HG03442 (cell line): ENCODE data around the gene FAM20B.
"Not testable (repeated sequence)": the region's sequence is repeated elsewhere in the genome, so short reads cannot be mapped to it uniquely, and the experiment has no call there.

Experiments used
- ATAC-seq: cut with Tn5 transposase; IDR thresholded peaks from one replicate; pipeline ENCODE4 v1.9.1; 2021; ENCODE audit warnings: mild to moderate bottlenecking, moderate library complexity; ENCODE audit not compliant: unreplicated experiment

The FAM20B gene

GRCh38 chr1:179023946-179024650 is 1.6 kb upstream of the FAM20B start:
- ATAC-seq = no peak

GRCh38 chr1:179025975-179026812 is 500 bp downstream of the FAM20B start:
- peak; percentile 70 for ATAC-seq

DNA sequence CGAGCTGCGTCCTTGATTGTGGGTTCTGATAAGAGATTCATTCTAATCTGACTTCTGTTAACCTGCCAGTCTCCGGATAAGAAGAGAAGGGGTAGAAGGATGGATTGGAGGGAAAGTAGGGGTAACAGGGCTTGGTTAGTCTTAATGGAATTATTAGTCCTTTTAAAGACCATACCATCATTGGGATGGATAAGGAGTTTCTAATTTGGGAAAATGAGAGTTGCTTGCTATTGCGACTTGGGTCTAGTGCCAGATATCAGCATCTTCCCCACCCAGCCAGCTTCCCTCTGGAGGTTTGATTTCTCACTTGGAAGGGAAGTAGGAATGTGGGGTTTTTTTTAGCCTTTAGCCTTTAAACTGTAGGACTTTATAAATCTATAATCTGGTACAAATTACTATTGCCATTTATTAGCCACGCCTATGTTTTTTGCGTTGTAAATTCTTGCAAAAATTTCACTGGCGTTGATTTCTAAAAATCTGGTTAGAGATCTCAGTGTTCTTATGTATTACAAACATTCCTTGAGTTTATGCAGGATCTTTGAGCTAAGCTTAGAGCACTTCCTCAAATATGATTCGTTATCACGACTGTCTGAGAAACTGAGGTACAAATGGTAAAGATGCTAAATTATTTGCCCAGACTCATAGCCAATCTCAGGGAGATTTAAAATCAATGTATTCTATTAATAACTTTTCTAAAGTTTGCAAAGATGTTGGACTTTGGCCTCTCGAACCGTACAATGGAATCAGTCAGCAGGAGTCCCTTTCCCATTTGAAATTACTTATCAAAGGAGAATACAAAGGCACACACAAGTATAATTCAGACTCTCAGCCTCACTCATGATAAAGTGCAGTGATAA is 1.3 kb downstream of the FAM20B start:
- no peak for ATAC-seq

DNA sequence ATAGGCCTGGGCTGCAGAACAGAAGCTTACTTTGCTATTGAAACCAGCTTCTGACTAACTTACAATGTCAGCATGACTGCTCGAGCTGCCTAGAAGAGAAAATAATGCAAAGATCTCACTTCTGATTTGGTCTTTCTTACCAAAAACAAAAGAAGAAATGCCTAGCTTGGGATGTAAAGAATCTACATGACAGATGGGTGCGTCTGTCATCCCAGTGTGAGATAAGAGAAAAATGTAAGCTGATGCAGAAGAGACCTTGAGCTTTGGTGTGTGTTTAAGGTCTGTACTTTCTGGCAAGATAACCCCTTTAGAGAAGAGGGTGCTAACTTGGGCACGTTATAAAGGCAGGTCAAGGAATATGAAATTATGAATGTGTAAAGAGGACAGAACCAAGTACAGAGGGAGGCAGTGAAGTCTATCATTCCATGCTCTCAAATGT is 3.6 kb downstream of the FAM20B start:
- ATAC-seq = no peak

- ATAC-seq = no peak
Observed at GRCh38 chr1:179030130-179030529, 4.4 kb downstream of the FAM20B start.

DNA sequence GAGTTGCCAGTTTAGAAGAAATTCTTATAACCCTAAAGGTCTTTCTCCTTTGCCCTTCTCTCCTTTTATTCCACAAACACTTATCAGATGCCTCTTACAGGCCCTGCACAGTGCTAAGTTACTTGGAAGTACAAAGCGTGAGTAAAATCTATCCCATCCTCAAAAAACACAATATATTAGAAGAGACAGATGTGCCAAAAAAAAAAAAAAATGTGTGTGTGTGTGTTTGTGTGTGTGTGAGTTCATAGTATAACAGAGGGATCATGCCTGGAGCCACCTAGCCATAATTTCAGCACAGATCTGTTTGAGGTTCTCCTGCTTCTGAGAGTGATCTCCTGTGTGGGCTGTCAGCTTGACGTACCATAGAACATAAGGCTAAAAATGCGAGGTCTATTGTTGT is 5.0 kb downstream of the FAM20B start:
- ATAC-seq = no peak

DNA sequence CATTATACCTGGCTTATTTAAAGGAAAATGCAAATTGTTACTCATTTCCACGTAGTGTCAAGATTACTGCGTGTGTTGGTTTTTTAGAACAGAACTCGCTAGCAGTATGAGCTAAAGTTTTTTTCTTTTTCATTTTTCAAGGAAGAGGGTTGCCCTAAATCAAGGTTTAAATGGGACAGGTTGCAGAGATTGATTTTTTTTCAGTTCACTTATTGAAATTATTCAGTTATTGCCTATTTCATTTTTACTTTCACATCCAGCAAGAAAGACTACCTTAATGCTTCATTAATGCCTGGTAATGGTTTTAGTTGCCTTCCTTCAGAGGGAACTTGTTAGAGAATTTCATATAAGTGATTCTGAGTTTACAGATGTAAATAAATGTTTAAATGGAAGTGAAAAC is 5.6 kb downstream of the FAM20B start:
- no peak for ATAC-seq

DNA sequence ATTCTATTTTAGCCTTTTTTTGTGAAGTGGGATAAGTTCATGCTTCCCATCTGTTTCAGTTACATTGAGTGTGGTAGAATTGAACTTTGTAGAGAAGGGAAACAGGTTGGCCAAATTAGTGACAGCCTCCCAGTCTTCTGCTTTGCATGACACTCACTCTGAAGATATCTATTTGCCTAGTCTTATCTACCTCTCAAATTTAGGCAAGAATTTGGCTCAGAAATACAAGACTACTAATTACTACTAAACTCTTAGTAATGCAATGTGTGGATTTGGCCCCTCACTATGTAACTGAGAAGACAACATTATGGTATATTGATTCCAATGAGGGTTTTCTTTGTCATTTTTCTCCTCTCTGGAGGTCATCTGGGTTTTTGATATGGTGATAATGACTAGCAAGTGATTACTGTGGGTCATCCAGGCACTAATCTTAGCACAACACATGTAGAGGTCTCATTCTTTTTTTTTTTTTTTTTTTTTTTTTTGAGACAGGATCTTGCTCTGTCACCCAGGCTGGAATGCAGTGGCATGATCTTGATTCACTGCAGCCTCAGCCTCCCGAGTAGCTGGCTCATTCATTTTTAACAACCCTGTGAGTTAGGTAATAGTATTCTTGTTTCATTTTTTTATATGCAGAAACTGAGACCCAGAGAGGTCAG is 6.3 kb downstream of the FAM20B start:
- ATAC-seq = no peak

- ATAC-seq = peak; percentile 83
Observed at GRCh38 chr1:179034720-179035119, 9.0 kb downstream of the FAM20B start.

GRCh38 chr1:179036844-179037465 is 11.3 kb downstream of the FAM20B start:
- peak; percentile 58 for ATAC-seq

DNA sequence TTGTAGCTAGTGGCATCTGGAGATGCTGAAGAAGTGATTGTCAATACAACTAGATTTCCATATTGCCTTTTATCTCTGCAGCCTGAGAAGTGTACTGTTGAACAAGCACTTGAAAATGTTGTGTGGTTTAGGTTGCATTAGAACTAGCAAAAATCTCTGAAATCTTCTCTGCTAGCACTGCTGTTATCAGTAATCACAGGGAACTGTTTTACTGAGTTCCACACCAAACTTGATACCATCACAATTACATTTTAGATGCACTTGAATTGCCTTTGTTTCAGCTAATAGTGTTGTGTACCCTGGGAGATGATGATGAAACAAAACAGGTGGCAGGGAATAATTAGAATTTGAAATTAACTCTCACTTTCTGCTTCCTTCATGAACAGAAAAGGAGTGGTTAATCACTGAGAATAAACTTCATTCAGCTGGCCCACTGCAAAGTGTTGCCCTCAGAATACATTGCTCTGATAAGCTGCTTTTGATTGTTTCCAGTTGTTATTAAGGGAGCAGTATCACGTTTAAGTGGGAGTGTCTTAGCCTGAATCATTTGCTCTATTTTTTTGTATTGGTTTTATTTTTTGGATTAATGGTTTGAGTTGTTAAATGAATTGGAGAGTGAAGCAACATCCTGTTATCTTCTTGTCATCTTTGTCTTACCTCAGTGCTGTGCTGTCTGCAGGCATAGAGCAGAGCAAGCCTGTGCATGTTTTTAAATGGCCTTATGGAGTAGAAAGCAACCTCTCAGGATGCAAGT is 13.0 kb downstream of the FAM20B start:
- no peak for ATAC-seq

GRCh38 chr1:179039502-179040174 is 13.9 kb downstream of the FAM20B start:
- not testable (repeated sequence) for ATAC-seq

DNA sequence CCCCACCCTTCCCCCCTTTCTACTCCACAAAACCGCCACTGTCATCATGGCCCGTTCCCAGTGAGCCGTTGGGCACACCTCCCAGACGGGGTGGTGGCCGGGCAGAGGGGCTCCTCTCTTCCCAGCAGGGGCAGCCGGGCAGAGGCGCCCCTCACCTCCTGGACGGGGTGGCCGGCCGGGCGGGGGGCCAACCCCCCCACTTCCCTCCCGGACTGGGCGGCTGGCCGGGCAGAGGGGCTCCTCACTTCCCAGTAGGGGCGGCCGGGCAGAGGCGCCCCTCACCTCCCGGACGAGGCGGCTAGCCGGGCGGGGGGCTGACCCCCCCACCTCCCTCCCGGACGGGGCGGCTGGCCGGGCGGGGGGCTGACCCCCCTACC is 14.5 kb downstream of the FAM20B start:
- ATAC-seq = not testable (repeated sequence)

- ATAC-seq = no peak
Observed at GRCh38 chr1:179042087-179042486, 16.4 kb downstream of the FAM20B start.

GRCh38 chr1:179042700-179043099 is 17.0 kb downstream of the FAM20B start:
- ATAC-seq = no peak

DNA sequence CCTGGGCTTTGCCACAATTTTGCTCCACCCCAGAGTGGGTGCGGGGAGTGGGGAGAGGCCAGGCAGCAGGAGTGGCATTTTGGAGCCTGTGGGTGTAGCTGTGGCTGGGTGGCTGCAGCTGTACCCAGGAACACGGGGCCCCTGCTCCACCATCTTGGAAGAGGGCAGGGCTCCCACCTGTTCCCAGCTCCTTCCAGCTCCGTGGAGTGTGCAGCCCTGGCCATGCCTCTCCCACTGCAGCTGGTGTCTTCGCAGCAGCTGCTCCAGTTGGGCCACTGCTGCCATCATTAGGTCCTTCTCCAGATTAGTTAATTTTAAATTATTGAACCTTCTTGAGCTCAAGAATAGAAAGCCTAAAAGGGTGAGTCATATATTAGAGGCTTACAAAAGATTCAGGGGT is 17.6 kb downstream of the FAM20B start:
- no peak for ATAC-seq

- no peak for ATAC-seq
Observed at GRCh38 chr1:179043907-179044306, 18.2 kb downstream of the FAM20B start.

GRCh38 chr1:179046808-179047635 is 21.3 kb downstream of the FAM20B start:
- ATAC-seq = no peak
